ENCODE data around the gene KDM4B. TPM values are rescaled to one million over a fixed set of nuclear protein-coding genes. Genes with fewer than 3 reads are reported as not detected.
"Not testable (repeated sequence)": the region's sequence is repeated elsewhere in the genome, so short reads cannot be mapped to it uniquely, and the experiment has no call there.

Gene KDM4B
- total and polyA plus RNA-seq, 7 donors = 9.3 to 45.9 (median 29.5) TPM

- ATAC-seq = no peak
- whole genome bisulfite sequencing, 3 donors = 67 to 80% (median 70%) methylated on average over 15 of the region's 15 CpGs
- Histone ChIP-seq H3K27me3 (ENCODE audit: insufficient read depth in 3 of 3, low read length in 2 of 3) (no peaks in the 10 kb centered on the region), H3K36me3 (ENCODE audit: insufficient read depth in 1 of 2, low read depth in 1 of 2) (peaks cover 0 to 7% of the 10 kb centered on the region in 2 donors), H3K9me3 (no peaks in the 10 kb centered on the region), H3K4me3 (no peak overlapping the region), H3K27ac (no peak overlapping the region), H3K4me1 (peaks cover 42% of the 10 kb centered on the region)
- DNase-seq = no peak
- TF ChIP-seq, protein P1, sequence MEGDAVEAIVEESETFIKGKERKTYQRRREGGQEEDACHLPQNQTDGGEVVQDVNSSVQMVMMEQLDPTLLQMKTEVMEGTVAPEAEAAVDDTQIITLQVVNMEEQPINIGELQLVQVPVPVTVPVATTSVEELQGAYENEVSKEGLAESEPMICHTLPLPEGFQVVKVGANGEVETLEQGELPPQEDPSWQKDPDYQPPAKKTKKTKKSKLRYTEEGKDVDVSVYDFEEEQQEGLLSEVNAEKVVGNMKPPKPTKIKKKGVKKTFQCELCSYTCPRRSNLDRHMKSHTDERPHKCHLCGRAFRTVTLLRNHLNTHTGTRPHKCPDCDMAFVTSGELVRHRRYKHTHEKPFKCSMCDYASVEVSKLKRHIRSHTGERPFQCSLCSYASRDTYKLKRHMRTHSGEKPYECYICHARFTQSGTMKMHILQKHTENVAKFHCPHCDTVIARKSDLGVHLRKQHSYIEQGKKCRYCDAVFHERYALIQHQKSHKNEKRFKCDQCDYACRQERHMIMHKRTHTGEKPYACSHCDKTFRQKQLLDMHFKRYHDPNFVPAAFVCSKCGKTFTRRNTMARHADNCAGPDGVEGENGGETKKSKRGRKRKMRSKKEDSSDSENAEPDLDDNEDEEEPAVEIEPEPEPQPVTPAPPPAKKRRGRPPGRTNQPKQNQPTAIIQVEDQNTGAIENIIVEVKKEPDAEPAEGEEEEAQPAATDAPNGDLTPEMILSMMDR (IDR thresholded peaks at IDR 0.05) = no peak
- intact Hi-C loops (cut with DNase I) = loop anchor here in 1 of 2 donors (10.0 kb wide), 1 partner anchor 54 kb away; no protein-coding TSS in a partner anchor
Measured at GRCh38 chr19:5028229-5028886, 59.4 kb downstream of the KDM4B start.

DNA sequence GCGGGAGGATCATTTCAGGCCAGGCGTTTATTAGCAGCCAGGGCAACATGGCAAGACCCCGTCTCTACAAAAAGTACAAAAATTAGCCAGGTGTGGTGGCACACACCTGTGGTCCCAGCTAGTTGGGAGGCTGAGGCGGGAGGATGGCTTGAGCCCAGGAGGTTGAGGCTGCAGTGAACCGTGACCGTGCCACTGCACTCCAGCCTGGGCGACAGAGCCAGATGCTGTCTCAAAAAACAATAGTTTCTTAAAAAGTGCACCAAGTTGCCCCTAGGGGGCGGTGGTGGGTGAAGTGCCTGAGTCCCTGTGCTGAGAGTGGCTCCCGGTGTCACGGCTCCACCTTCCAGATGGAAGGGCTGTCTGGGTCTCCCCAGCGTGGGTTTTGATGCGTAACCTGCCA, 60.7 kb downstream of the KDM4B start:
- H3K4me3 ChIP-seq; H3K9me3 ChIP-seq; H3K27ac ChIP-seq; H3K27me3 ChIP-seq (ENCODE audit: insufficient read depth in 3 of 3, low read length in 2 of 3): not testable (repeated sequence)
- TF ChIP-seq, protein P1 (IDR thresholded peaks at IDR 0.05) = peak; percentile 49
- peak in 1 of 2 donors; percentile 57 for DNase-seq
- Histone ChIP-seq H3K4me1 (peaks cover 33% of the 10 kb centered on the region), H3K36me3 (ENCODE audit: insufficient read depth in 1 of 2, low read depth in 1 of 2) (peaks cover 0 to 13% of the 10 kb centered on the region in 2 donors)
- peak in 1 of 4 donors; percentile 9 for ATAC-seq
- intact Hi-C loops (cut with DNase I) = loop anchor here in 1 of 2 donors (10.0 kb wide), 1 partner anchor 55 kb away; no protein-coding TSS in a partner anchor
- WGBS, 3 donors = 67 to 79% (median 77%) methylated on average over 12 of the region's 12 CpGs

GRCh38 chr19:5030136-5030820, 61.4 kb downstream of the KDM4B start:
- Histone ChIP-seq H3K4me1 (peaks cover 32% of the 10 kb centered on the region), H3K4me3 (no peak overlapping the region), H3K36me3 (ENCODE audit: insufficient read depth in 1 of 2, low read depth in 1 of 2) (peaks cover 0 to 13% of the 10 kb centered on the region in 2 donors), H3K27ac (peak overlapping the region; percentile 41), H3K27me3 (ENCODE audit: insufficient read depth in 3 of 3, low read length in 2 of 3) (no peaks in the 10 kb centered on the region), H3K9me3 (no peaks in the 10 kb centered on the region)
- ATAC-seq (no peak), DNase-seq (no peak)
- TF ChIP-seq, protein P1 (IDR thresholded peaks at IDR 0.05) = no peak
- intact Hi-C loops (cut with DNase I) = loop anchor here (2.0 to 10.0 kb wide), 8 partner anchors 33 to 217 kb away; no protein-coding TSS in a partner anchor
- WGBS, 3 donors = 76 to 81% (median 77%) methylated on average over 15 of the region's 15 CpGs

DNA sequence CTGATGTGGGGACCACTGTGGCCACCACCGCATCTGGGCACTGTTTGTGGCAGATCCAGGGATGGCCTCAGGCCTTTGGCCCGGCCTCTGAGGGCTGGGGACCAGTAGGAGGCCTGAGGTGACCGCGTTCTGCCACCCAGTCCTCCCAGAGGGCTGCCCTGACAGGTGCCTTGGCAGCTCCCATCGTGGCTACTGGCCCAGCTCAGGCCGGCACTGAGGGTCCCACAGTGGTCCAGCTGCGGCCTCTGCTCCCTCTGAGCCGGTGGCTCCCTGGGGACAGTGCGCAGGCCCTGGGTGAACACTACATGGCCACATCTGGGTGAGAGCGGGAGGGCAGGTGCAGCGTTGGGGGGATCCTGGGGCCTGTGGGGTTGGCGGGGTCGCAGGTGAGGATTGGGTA, 61.9 kb downstream of the KDM4B start:
- H3K27ac ChIP-seq = peak overlapping the region; percentile 41
- H3K27me3 ChIP-seq (ENCODE audit: insufficient read depth in 3 of 3, low read length in 2 of 3) = no peaks in the 10 kb centered on the region
- TF ChIP-seq, protein P1 (IDR thresholded peaks at IDR 0.05) = no peak
- H3K4me1 ChIP-seq = peaks cover 35% of the 10 kb centered on the region
- WGBS, 3 donors = 57 to 73% (median 69%) methylated on average over 10 to 13 of the region's 13 CpGs
- ATAC-seq (peak in 1 of 4 donors; percentile 1), DNase-seq (no peak)
- H3K4me3 ChIP-seq = no peak overlapping the region
- H3K36me3 ChIP-seq (ENCODE audit: insufficient read depth in 1 of 2, low read depth in 1 of 2) = peaks cover 0 to 13% of the 10 kb centered on the region in 2 donors
- no peaks in the 10 kb centered on the region for H3K9me3 ChIP-seq
- intact Hi-C loops (cut with DNase I) = loop anchor here (2.0 to 10.0 kb wide), 8 partner anchors 34 to 218 kb away; no protein-coding TSS in a partner anchor

All from psoas muscle (tissue), 8 donors.